Skeletal muscle satellite cell (primary cell): ENCODE measurements around the gene BSND. TPM values are rescaled to one million over a fixed set of nuclear protein-coding genes. Genes with fewer than 3 reads are reported as not detected.

ENCODE experiments used
- H3K27me3 ChIP-seq: 2 replicates; pipeline ENCODE4 v1.7.0; 2013; ENCODE audit warnings: low read length; ENCODE audit not compliant: control insufficient read depth, insufficient read depth
- H3K36me3 ChIP-seq: 2 replicates; pipeline ENCODE4 v1.7.0; 2013; ENCODE audit warnings: mild to moderate bottlenecking, control low read depth, low read length; ENCODE audit not compliant: insufficient read depth
- H3K4me1 ChIP-seq: 2 replicates; pipeline ENCODE4 v1.7.0; 2013; ENCODE audit warnings: low read length; ENCODE audit not compliant: control insufficient read depth, insufficient read depth
- H3K4me2 ChIP-seq: 2 replicates; pipeline ENCODE4 v1.7.0; 2013; ENCODE audit warnings: mild to moderate bottlenecking, low read length
- H3K4me3 ChIP-seq: 2 replicates; pipeline ENCODE4 v1.7.0; 2013; ENCODE audit warnings: low read length
- H3K9ac ChIP-seq: 2 replicates; pipeline ENCODE4 v1.7.0; 2013; ENCODE audit warnings: mild to moderate bottlenecking, low read depth, low read length, moderate library complexity
- H3K9me3 ChIP-seq: replicated peaks from 2 replicates; pipeline ENCODE4 v1.7.0; 2013; ENCODE audit warnings: mild to moderate bottlenecking, control low read depth, low read length
- total RNA-seq: library from RNA; depleted of rRNA; stranded (reverse); fragments of >200 nt; gene quantifications from 2 replicates; pipeline ENCODE4 v1.2.3, GENCODE V29; 2012; rRNA removed

Gene BSND
- total RNA-seq = not detected in 2 replicates

GRCh38 chr1:54998677-54999076, at the start of gene BSND:
Gene BSND (plus strand): TSS chr1:54998933. CDS start chr1:54999187, 254 bp downstream.
- Histone ChIP-seq H3K4me1 (no peaks in the 10 kb centered on the region), H3K4me2 (no peak within 1 kb of the TSS), H3K36me3 (no peaks in the 10 kb centered on the region), H3K9me3 (no peaks in the 10 kb centered on the region), H3K4me3 (no peak within 1 kb of the TSS), H3K27me3 (peaks cover 75% of the 10 kb centered on the region), H3K9ac (no peak within 1 kb of the TSS)

GRCh38 chr1:54949053-54949452, 49.7 kb upstream of the BSND start:
- no peaks in the 10 kb centered on the region for H3K27me3 ChIP-seq
- no peak overlapping the region for H3K9ac ChIP-seq
- H3K4me2 ChIP-seq = no peak overlapping the region
- H3K36me3 ChIP-seq = no peaks in the 10 kb centered on the region
- H3K4me1 ChIP-seq = peaks cover 22% of the 10 kb centered on the region
- H3K9me3 ChIP-seq = no peaks in the 10 kb centered on the region
- H3K4me3 ChIP-seq = no peak overlapping the region

- peak overlapping the region; percentile 80 for H3K4me2 ChIP-seq
- peaks cover 19% of the 10 kb centered on the region for H3K4me1 ChIP-seq
- no peaks in the 10 kb centered on the region for H3K9me3 ChIP-seq
- peak overlapping the region; percentile 76 for H3K9ac ChIP-seq
- H3K27me3 ChIP-seq = no peaks in the 10 kb centered on the region
- H3K36me3 ChIP-seq = no peaks in the 10 kb centered on the region
- peak overlapping the region; percentile 54 for H3K4me3 ChIP-seq
Measured at GRCh38 chr1:54950006-54950368, 48.7 kb upstream of the BSND start.

- H3K4me2 ChIP-seq = peak overlapping the region; percentile 80
- H3K36me3 ChIP-seq = no peaks in the 10 kb centered on the region
- no peaks in the 10 kb centered on the region for H3K9me3 ChIP-seq
- H3K4me1 ChIP-seq = peaks cover 20% of the 10 kb centered on the region
- H3K9ac ChIP-seq = peak overlapping the region; percentile 76
- H3K27me3 ChIP-seq = no peaks in the 10 kb centered on the region
- peak overlapping the region; percentile 54 for H3K4me3 ChIP-seq
Measured at GRCh38 chr1:54950369-54951163, 48.2 kb upstream of the BSND start.

- Histone ChIP-seq H3K9ac (no peak overlapping the region), H3K4me1 (peaks cover 25% of the 10 kb centered on the region), H3K27me3 (no peaks in the 10 kb centered on the region), H3K9me3 (no peaks in the 10 kb centered on the region), H3K4me3 (no peak overlapping the region), H3K36me3 (no peaks in the 10 kb centered on the region), H3K4me2 (no peak overlapping the region)
Measured at GRCh38 chr1:54951810-54952226, 46.9 kb upstream of the BSND start.

GRCh38 chr1:54952950-54953718, 45.6 kb upstream of the BSND start:
- no peak overlapping the region for H3K4me2 ChIP-seq
- no peak overlapping the region for H3K9ac ChIP-seq
- H3K27me3 ChIP-seq = no peaks in the 10 kb centered on the region
- no peaks in the 10 kb centered on the region for H3K36me3 ChIP-seq
- H3K9me3 ChIP-seq = peaks cover 3% of the 10 kb centered on the region
- H3K4me3 ChIP-seq = no peak overlapping the region
- peaks cover 25% of the 10 kb centered on the region for H3K4me1 ChIP-seq

- H3K9me3 ChIP-seq = peaks cover 3% of the 10 kb centered on the region
- no peak overlapping the region for H3K4me2 ChIP-seq
- H3K4me3 ChIP-seq = no peak overlapping the region
- H3K4me1 ChIP-seq = peaks cover 20% of the 10 kb centered on the region
- H3K27me3 ChIP-seq = no peaks in the 10 kb centered on the region
- no peaks in the 10 kb centered on the region for H3K36me3 ChIP-seq
- H3K9ac ChIP-seq = no peak overlapping the region
Measured at GRCh38 chr1:54953846-54954245, 44.9 kb upstream of the BSND start.

GRCh38 chr1:54955359-54955758, 43.4 kb upstream of the BSND start:
- H3K4me1 ChIP-seq = peaks cover 15% of the 10 kb centered on the region
- H3K4me2 ChIP-seq = no peak overlapping the region
- H3K9me3 ChIP-seq = peaks cover 3% of the 10 kb centered on the region
- no peak overlapping the region for H3K9ac ChIP-seq
- H3K4me3 ChIP-seq = no peak overlapping the region
- H3K36me3 ChIP-seq = no peaks in the 10 kb centered on the region
- no peaks in the 10 kb centered on the region for H3K27me3 ChIP-seq

- H3K9ac ChIP-seq = no peak overlapping the region
Measured at GRCh38 chr1:54956726-54957125, 42.0 kb upstream of the BSND start.

GRCh38 chr1:54959241-54959640, 39.5 kb upstream of the BSND start:
- H3K4me2 ChIP-seq = no peak overlapping the region
- no peaks in the 10 kb centered on the region for H3K27me3 ChIP-seq
- no peak overlapping the region for H3K4me3 ChIP-seq
- peaks cover 3% of the 10 kb centered on the region for H3K9me3 ChIP-seq
- H3K9ac ChIP-seq = no peak overlapping the region
- H3K36me3 ChIP-seq = no peaks in the 10 kb centered on the region
- peaks cover 7% of the 10 kb centered on the region for H3K4me1 ChIP-seq

More at GRCh38 chr1:54956726-54957125, 42.0 kb upstream of the BSND start:
- H3K4me2 ChIP-seq = no peak overlapping the region
- peaks cover 7% of the 10 kb centered on the region for H3K4me1 ChIP-seq
- no peaks in the 10 kb centered on the region for H3K36me3 ChIP-seq
- no peak overlapping the region for H3K4me3 ChIP-seq
- no peaks in the 10 kb centered on the region for H3K27me3 ChIP-seq
- peaks cover 3% of the 10 kb centered on the region for H3K9me3 ChIP-seq

GRCh38 chr1:54962612-54963395, 35.9 kb upstream of the BSND start:
- Histone ChIP-seq H3K9ac (no peak overlapping the region), H3K9me3 (peaks cover 2% of the 10 kb centered on the region), H3K27me3 (no peaks in the 10 kb centered on the region), H3K4me2 (no peak overlapping the region), H3K4me3 (no peak overlapping the region), H3K4me1 (peaks cover 18% of the 10 kb centered on the region), H3K36me3 (no peaks in the 10 kb centered on the region)
